Immature natural killer cell (primary cell): ENCODE measurements around the gene GBX1. TPM values are rescaled to one million over a fixed set of nuclear protein-coding genes. Genes with fewer than 3 reads are reported as not detected.

Experiments used
- polyA plus RNA-seq, 3 donors: library from polyadenylated mRNA; unstranded; fragments of 300-500 nt; fragmentation: Illumina TruSeq; gene quantifications; one replicate each; pipeline ENCODE4 v1.2.3, GENCODE V29; 2021

Gene GBX1
- polyA plus RNA-seq, 3 donors from 2014 or later: not detected

Other genes with a start within 250 kb of the GBX1 start
- not detected for gene KCNH2, start 189.4 kb downstream of the GBX1 start, polyA plus RNA-seq
- 1 to 10 TPM in 2 of 3 donors, under 1 TPM in 1; 0.21 to 4.9 (median 2.4) TPM for gene NOS3, start 176.7 kb downstream of the GBX1 start, polyA plus RNA-seq
- gene ATG9B, start 143.2 kb downstream of the GBX1 start, polyA plus RNA-seq: 1 to 10 TPM in 2 of 3 donors, not detected in 1; 1.9 to 5.7 TPM
- 10 to 100 TPM; 17.6 to 26.5 (median 23.3) TPM for gene ABCB8, start 139.2 kb downstream of the GBX1 start, polyA plus RNA-seq
- not detected for gene ASIC3, start 119.2 kb downstream of the GBX1 start, polyA plus RNA-seq
- gene CDK5, start 109.8 kb downstream of the GBX1 start, polyA plus RNA-seq: 10 to 100 TPM; 15.6 to 18.9 (median 17.9) TPM
- gene SLC4A2, start 108.1 kb downstream of the GBX1 start, polyA plus RNA-seq: 10 to 100 TPM in 2 of 3 donors, 1 to 10 TPM in 1; 6.7 to 19.8 (median 10.9) TPM
- gene FASTK, start 86.9 kb downstream of the GBX1 start, polyA plus RNA-seq: 10 to 100 TPM; 49.0 to 57.6 (median 51.2) TPM
- gene TMUB1, start 84.2 kb downstream of the GBX1 start, polyA plus RNA-seq: 10 to 100 TPM; 47.5 to 57.5 (median 49.6) TPM
- gene AGAP3, start 81.2 kb downstream of the GBX1 start, polyA plus RNA-seq: 1 to 10 TPM; 2.8 to 6.3 (median 4.3) TPM
- gene ASB10, start 19.6 kb upstream of the GBX1 start, polyA plus RNA-seq: not detected
- gene H2BK1, start 42.8 kb upstream of the GBX1 start, polyA plus RNA-seq: not detected
- gene ABCF2, start 59.5 kb upstream of the GBX1 start, polyA plus RNA-seq: 10 to 100 TPM; 24.2 to 35.4 (median 31.7) TPM
- gene CHPF2, start 64.8 kb upstream of the GBX1 start, polyA plus RNA-seq: 10 to 100 TPM; 23.0 to 39.2 (median 35.4) TPM
- 1 to 10 TPM; 1.2 to 3.9 (median 2.6) TPM for gene SMARCD3, start 81.0 kb upstream of the GBX1 start, polyA plus RNA-seq
- 10 to 100 TPM; 49.8 to 85.4 (median 77.4) TPM for gene NUB1, start 174.1 kb upstream of the GBX1 start, polyA plus RNA-seq
- gene WDR86, start 242.3 kb upstream of the GBX1 start, polyA plus RNA-seq: 1 to 10 TPM in 2 of 3 donors, under 1 TPM in 1; 0.75 to 2.2 (median 2.2) TPM